GM12878 (cell line): ENCODE results near the gene FBXL7. TPM values are rescaled to one million over a fixed set of nuclear protein-coding genes. Genes with fewer than 3 reads are reported as not detected.

Experiments
- ATF3 ChIP-seq: IDR thresholded peaks from 2 replicates; pipeline ENCODE4 v1.6.1; 2011; ENCODE audit warnings: low read depth, mild to moderate bottlenecking, low read length, moderate library complexity, borderline replicate concordance; ENCODE audit errors: extremely low read depth
- KLF5 ChIP-seq: fragments of 450-650 bp; IDR thresholded peaks from 2 replicates; pipeline ENCODE4 v1.6.1; 2014; ENCODE audit warnings: mild to moderate bottlenecking; ENCODE audit not compliant: partially characterized antibody
- REST ChIP-seq: IDR thresholded peaks from 2 replicates; pipeline ENCODE4 v1.6.1; 2012; ENCODE audit warnings: mild to moderate bottlenecking, low read depth, low read length
- ZBTB40 ChIP-seq: fragments of 450-650 bp; IDR thresholded peaks from 2 replicates; pipeline ENCODE4 v1.6.1; 2016; ENCODE audit warnings: mild to moderate bottlenecking, moderate library complexity, borderline replicate concordance
- polyA plus RNA-seq, 11 experiments: library from polyadenylated mRNA; depleted of rRNA in 4 of 11; unstranded in 6 of 11; stranded (reverse) in 5 of 11; fragments of >200 nt; fragmentation: Nextera tagmentation in 4 of 11; fragmentation: Illumina TruSeq in 1 of 11; extraction: Ambion mirVana in 4 of 11; extraction: Trizol in 1 of 11; gene quantifications; 1 replicate in 1 of 11; 2 replicates in 10 of 11; pipeline versions ENCODE4 v1.2.1 to v1.2.3, GENCODE V29; 2011 to 2016; ENCODE audit warnings: inconsistent platforms in 2 of 11, missing spikeins in 2 of 11, low read depth in 1 of 11
- total RNA-seq, 4 experiments: library from RNA; depleted of rRNA in 3 of 4; stranded (reverse); fragments of >200 nt in 3 of 4; fragmentation: Illumina TruSeq in 1 of 4; extraction: Trizol in 1 of 4; gene quantifications; 2 replicates each; pipeline versions ENCODE4 v1.2.1 to v1.2.3, GENCODE V29; 2013 to 2021

Gene FBXL7
- total and polyA plus RNA-seq, 10 of the 15 experiments (the other 5 are each of a cell fraction or from before 2014, with no cell fraction given) = 0.03 to 0.44 (median 0.16) TPM

GRCh38 chr5:15718421-15719179 is 218.6 kb downstream of the FBXL7 start (continued):
- TF ChIP-seq REST = no peak
- TF ChIP-seq ATF3 = no peak
- no peak for TF ChIP-seq KLF5
- TF ChIP-seq ZBTB40 = no peak
